ENCODE results near the gene DHX32.

Gene DHX32

GRCh38 chr10:125845617-125846016, 35.5 kb downstream of the DHX32 start:
- TF ChIP-seq, protein P1, sequence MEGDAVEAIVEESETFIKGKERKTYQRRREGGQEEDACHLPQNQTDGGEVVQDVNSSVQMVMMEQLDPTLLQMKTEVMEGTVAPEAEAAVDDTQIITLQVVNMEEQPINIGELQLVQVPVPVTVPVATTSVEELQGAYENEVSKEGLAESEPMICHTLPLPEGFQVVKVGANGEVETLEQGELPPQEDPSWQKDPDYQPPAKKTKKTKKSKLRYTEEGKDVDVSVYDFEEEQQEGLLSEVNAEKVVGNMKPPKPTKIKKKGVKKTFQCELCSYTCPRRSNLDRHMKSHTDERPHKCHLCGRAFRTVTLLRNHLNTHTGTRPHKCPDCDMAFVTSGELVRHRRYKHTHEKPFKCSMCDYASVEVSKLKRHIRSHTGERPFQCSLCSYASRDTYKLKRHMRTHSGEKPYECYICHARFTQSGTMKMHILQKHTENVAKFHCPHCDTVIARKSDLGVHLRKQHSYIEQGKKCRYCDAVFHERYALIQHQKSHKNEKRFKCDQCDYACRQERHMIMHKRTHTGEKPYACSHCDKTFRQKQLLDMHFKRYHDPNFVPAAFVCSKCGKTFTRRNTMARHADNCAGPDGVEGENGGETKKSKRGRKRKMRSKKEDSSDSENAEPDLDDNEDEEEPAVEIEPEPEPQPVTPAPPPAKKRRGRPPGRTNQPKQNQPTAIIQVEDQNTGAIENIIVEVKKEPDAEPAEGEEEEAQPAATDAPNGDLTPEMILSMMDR (conservative IDR thresholded peaks at IDR 0.05; ENCODE audit: control insufficient read depth, insufficient read depth, low read depth, low read length) = no peak
- no peak for DNase-seq (ENCODE audit: low read depth)
- H3K4me3 ChIP-seq (ENCODE audit: control insufficient read depth, low read depth, low read length) = no peak overlapping the region

GRCh38 chr10:125844751-125845221, 36.3 kb downstream of the DHX32 start:
- TF ChIP-seq, protein P1 (conservative IDR thresholded peaks at IDR 0.05; ENCODE audit: control insufficient read depth, insufficient read depth, low read depth, low read length) = no peak
- no peak for DNase-seq (ENCODE audit: low read depth)
- H3K4me3 ChIP-seq (ENCODE audit: control insufficient read depth, low read depth, low read length) = no peak overlapping the region

- no peak overlapping the region for H3K4me3 ChIP-seq (ENCODE audit: control insufficient read depth, low read depth, low read length)
- DNase-seq (ENCODE audit: low read depth) = no peak
- TF ChIP-seq, protein P1 (conservative IDR thresholded peaks at IDR 0.05; ENCODE audit: control insufficient read depth, insufficient read depth, low read depth, low read length) = no peak
Measured at GRCh38 chr10:125843603-125844329, 37.3 kb downstream of the DHX32 start.

GRCh38 chr10:125840955-125841354, 40.1 kb downstream of the DHX32 start:
- peak; percentile 36 for DNase-seq (ENCODE audit: low read depth)
- TF ChIP-seq, protein P1 (conservative IDR thresholded peaks at IDR 0.05; ENCODE audit: control insufficient read depth, insufficient read depth, low read depth, low read length) = no peak
- H3K4me3 ChIP-seq (ENCODE audit: control insufficient read depth, low read depth, low read length) = no peak overlapping the region

GRCh38 chr10:125840406-125840805, 40.7 kb downstream of the DHX32 start:
- H3K4me3 ChIP-seq (ENCODE audit: control insufficient read depth, low read depth, low read length) = no peak overlapping the region
- DNase-seq (ENCODE audit: low read depth) = no peak
- TF ChIP-seq, protein P1 (conservative IDR thresholded peaks at IDR 0.05; ENCODE audit: control insufficient read depth, insufficient read depth, low read depth, low read length) = no peak

- DNase-seq (ENCODE audit: low read depth) = no peak
- TF ChIP-seq, protein P1 (conservative IDR thresholded peaks at IDR 0.05; ENCODE audit: control insufficient read depth, insufficient read depth, low read depth, low read length) = no peak
- no peak overlapping the region for H3K4me3 ChIP-seq (ENCODE audit: control insufficient read depth, low read depth, low read length)
Measured at GRCh38 chr10:125838802-125839575, 42.1 kb downstream of the DHX32 start.
